MV-4-11 (cell line): ENCODE data around the gene EBF3.

Experiments used
- DNase-seq: peaks from one replicate; lab custom pipeline; 2025; lab: John Stamatoyannopoulos, UW

Gene EBF3

DNA sequence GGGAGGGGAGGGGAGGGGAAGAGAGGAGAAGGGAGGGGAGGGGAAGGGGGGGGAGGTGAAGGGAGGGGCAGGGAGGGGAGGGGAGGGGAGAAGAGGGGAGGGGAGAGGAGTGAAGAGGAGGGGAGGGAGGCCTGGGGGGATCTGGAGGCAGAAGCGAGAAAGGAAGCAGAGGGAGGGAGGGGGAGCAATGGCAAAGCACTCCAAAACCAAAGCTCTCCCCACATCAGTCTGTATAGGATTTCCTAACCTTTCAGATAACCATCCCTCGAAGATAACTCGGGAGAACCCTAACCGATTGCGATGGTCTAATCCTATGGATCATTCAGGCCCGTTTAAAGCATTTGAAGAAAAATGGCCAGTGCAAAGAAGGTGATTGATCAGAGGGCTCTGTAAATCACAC, 19.0 kb downstream of the EBF3 start:
- DNase-seq = no peak

DNA sequence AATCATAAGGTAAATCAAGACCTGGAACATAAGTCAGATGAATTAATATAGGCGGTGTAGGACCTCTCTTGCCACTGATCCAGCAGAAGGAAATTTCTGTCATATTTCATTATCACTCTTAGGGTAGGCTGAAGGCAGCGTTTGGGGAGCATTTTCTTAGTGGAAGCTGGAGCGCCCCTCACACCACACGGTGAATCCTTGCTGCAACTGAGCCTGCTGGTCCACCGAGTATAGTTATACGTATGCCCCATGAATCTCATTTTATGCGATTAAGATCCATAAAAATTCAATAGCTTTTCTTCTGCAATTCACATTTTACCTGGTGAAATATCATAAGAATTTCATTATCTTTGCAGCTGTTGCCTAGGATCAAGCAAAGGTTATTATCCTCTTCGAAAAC, 19.6 kb downstream of the EBF3 start:
- no peak for DNase-seq

DNA sequence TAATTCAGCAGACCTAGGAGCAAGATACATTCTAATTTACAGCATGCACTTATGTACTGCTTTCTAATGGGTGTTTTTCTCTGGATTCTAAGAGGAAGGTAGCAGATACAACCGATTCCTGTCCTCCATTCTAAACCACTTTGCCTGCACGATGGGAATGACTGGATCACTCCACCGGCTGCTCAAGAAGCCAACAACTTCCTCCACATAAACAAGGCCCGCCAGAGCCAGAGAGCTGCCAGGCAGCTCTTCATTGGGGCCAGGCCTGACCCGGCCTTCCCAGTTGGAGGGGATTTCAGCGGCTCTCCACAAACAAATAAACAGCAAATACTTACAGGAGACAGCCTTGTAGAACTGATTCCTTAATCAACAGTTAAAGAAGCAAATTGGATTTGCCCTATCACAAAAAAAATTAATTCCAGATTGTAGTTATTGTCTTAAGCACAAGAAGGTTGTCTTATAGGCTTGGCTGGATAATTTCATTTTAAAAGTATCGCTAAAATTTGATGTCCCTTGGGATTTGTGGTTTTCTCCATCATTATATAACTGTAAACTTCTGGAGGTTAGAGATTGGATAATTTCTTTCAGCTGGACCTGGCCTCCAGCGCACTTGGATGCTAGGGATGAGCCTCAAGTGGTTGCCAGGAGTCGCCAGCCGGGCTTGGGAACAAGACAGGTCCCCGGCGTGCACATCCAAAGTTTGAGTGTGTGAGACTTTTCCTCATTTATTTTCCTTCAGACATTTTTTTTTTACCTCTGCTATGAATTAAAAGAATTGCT, 20.9 kb downstream of the EBF3 start:
- DNase-seq = no peak

DNA sequence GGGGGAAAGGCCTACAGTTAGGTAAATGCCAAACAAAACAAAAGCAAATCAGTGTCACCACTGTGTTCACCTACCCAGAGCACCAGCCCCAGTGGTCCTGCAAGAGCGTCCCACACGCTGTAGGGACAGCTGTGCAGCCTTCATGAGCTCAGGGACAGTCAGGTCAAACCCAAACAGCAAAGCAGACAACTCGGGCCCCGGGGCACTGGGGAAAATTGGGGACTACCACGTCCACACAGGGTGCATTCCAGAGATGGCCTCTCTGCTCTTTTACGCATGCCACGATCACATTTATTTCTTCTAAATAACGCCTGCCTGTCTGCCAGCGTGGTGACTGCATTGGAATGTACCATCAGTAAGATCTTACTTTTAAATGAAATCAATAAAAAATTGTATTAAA, 21.7 kb downstream of the EBF3 start:
- DNase-seq = no peak

DNA sequence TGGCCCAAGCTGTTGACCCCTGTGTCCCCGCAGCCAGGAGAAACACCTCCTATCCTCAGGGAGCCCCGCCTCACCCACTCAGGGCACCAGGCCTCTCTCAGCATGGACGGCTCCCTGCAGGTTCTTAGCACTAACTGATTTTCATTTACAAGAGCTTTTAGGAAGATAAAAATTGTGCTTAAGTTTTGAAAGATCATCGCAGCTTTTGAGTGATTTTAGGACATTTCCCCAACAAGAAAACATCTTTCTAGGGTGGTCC, 22.1 kb downstream of the EBF3 start:
- no peak for DNase-seq

DNA sequence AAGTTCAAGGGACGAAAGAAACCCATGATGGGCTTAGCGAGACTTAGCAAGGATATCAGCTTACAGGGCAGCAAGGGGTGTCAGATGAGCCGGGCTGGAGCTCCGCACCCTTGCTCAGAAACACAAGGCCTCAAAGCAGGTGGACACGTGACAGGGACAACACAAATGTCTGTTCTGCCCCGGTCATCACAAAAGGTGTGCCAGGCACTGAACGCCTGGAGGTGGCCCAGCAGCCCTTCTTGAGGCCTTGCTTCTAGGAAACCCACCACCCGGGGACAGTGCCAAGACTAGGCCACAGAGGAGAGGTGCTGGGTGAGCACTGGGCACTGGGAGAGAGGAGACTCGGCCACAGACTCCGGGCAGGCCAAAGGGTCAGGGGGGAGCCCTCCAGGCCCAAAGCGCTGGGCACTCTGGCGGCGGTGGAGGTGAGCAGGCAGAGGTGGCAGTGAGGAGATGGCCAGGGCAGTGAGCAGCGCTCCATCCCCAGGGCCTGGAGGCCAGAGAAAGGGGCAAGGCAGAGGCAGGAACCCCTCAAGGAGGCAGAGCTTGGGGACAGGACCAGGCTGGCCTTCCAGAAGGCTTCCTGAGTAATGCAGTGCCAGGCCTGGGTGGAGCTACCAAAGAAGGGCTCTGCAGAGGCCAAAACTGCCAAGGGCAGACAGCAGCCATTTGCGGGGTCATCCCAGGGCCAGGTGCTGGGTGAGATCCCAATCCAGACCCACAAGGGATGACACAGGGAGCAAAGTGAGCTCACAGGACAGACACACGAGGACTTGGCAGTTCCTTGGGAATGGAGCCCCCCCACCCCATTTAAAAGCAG, 22.7 kb downstream of the EBF3 start:
- no peak for DNase-seq

DNA sequence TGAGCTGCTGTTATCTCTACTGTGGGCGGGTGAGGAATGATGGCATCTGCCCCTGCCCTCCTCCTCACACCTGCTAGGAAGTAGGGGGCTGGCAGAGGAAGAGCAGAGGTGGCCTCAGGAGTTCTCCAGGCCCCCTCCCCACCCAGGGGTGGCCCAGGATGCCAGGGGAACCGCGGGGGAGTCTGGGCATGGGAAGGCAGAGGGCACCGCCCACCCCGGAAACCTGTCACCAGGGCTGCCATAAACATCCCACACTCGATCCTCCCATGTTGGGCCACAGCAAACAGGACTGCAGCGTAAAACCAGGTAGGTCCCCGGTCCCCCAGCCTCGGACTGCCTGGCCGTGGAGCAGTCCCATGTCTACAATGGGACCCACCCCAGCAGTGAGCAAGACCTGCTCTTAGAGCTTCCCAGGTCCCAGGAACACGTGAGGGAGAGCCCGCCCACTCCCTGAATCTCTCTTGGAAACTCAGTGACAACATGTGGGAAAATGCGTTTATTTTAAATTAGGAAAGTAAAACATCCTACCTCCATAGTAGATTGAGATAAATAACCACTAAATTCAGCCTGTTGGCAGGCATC, 23.4 kb downstream of the EBF3 start:
- no peak for DNase-seq

DNA sequence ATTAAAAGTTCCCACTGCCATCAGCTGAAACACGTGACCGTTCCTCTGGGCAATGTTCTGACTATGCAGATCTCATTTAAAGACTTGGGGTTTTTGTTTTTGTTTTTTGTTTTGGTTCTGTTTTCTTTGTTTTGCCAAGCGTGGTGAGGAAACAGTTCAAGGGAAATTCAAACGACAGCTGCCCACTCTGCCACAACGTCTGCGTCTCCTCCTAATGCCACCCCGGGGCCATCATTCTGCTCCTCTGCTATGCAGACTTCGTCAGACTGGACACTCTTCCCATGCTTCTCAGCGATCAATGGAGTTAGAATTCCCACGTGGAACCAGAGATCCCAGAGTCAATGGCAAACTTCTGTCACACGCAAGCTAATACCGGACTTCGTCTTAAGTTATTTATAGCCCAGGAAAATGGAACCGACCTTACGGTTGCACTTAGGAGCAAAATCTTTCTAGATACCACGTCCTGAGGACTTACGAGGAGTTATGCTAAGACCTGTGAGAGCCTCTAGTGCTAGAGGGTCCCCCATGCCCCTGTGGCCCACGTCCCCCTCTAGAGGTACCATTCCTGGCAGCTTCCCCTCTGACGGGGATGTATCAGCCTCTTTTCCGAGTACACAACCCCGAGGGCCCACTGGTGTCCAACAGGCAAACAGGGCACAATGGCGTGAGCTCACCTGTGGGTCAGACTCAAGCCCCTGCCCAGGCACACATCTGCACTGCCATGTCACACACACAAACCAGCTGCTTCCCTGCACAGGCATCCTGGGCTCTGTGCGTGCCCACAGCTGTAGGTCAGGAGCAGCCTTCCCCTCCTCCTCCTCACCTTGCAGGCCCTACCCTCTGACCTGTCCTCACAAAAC, 24.4 kb downstream of the EBF3 start:
- DNase-seq = no peak

DNA sequence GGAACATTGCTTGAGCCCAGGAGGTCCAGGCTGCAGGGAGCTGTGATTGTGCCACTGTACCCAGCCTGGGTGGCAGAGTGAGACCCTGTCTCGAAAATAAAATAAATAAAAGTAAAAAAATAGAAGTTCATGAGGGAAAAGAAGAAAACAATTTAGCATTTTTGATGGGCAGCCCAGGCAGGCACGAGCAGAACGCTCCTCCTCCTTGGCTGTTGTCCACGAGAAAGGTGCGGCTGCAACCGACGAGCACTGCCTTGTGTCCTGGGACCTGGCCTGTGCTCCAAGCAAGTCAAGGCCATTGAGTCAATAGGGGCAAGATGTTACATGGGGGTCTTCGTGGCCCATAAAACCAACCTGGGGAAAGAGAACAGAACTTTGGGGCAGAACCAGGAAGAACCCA, 25.6 kb downstream of the EBF3 start:
- DNase-seq = no peak

DNA sequence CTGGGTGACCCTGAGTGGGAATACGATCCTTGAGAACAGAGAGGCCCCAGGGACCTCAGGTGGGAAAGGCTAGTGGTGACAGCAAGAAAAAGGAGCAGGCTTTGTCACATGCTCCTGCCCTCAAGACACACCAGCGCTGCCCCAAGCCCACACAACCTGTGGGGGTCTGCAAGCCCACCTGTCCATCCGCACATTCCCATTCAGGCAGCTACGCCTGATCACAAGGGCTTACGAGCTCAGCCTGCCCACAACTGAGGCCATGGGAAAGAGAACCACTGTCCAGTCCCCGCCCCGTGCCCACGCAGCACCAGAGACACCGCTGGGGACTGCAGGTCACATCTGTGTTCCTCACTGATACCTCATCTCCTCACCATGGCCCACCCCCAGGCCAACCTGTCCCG, 26.7 kb downstream of the EBF3 start:
- DNase-seq = no peak

DNA sequence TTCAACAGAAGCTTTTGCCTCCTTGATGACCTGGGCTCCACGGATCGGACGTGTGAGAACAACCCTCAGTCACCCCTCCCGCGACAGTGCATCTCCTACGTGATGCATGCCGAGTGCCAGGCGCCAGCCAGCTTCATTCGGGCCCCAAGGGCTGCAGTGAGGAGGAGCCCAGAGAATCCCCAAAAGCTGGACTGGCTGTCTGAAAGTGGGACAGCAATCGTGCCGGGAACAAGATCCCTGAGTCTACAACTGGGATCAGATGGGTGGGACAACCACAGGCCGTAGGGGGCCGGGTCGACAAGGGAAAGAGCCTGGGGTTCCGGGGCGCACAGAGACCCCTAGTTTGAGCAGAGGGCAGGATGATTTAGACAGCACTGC, 27.2 kb downstream of the EBF3 start:
- no peak for DNase-seq

DNA sequence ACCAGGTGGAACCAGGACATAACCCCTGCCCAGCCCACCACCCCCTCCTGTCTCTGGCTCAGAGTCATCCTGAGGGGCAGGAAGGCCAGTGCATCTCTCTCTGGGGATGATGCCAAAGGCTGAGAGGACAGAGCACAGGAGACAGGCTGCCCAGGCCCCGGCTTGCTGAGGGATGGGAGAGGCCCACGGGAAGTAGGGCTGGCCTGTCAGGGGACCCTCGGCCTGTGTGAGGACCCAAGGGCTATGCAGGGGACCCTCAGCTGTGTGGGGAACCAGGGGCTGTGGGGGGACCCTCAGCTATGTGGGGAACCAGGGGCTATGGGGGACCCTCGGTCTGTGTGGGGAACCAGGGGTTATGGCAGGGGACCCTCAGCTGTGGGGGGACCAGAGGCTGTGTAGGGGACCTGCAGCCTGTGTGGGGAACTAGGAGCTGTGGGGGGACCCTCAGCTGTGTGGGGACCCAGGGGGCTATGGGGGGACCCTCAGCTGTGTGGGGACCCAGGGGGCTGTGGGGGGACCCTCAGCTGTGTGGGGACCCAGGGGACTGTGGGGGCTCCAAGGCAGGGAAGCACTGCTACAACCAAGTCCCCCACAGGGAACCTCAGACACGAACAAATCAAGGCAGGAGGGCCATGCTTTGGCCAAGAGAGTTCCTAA, 27.7 kb downstream of the EBF3 start:
- no peak for DNase-seq

DNA sequence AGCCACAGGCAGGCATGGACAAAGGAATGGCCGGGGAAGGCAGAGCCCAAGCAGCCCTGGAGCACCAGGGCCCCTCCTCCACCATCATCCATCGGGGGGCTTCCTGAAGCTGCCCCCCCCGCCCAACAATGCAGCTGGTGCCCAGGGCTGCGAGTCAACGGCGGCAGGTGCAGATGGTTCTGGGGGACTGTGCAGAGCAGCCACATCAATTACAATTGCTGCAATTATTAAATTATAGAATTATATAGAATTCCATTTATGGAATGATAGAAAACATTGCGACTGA, 28.3 kb downstream of the EBF3 start:
- DNase-seq = no peak

DNA sequence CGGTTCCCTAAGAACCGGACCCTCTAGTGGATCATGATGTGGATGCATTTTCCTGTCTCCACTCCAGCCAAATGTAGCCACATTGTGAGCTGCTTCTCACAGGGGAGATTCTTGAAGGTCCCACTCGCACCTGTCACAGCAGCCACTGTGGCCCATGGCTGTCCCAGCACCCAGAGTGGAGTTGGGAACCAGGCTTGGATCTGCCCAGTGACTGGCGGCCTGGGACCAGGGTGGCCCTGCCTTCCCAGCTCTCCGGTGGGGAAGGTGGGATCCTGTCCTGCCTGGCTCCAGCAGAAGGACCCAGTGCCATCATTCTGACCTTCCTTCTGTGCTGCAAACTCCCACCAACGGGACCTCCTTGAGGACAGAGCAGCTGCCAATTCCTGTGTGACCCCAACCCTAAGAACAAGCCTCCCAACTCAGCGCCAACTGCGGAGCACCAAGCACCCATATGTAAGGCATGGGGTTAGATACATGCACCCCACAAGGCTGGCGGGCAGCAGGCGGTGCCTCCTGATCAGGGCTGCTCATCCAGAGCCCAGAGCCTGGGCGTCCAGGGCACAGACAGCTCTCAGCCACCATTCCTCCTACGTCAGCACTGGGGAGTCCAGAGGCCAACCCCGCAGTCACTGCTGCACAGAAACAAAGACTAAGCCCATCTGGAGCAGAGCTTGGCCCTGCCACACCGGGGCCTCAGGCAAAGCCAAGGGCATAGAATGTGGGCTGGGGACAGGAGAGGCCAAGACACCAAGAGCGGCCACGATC, 28.8 kb downstream of the EBF3 start:
- DNase-seq = no peak

DNA sequence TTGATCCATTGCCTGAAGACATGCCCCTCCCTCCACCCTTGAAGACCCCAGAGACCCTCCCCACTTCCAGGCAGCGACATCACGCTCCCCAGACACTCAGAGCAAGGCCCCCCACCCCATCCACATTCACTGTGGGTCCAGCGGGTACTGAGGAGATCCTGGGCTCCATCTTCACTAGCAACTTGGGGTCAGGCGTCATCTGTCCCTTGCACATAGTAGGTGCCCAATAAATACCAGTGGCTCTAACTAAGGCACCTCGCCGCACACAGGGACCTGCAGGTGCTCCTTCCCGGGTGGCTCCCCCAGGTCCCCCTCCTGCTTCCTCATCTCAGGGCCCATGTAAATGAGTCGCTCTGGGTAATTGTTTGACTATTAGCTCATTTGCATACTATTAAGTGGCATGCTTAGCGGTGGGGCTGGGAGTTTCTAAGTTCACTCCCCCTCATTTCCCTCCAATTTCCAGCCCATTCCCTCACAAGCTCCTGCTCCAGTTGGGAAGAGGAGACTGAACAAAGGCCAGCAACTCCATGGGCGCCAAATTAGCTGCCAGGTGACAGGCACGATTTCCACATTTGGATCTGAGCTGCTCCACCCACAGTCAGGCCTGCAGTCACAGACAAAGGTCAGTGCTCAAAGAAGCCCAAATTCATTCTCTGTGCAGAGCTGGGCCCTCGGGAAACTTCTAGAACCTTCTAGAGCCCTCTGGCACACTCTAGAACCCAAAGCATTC, 29.7 kb downstream of the EBF3 start:
- DNase-seq = no peak

DNA sequence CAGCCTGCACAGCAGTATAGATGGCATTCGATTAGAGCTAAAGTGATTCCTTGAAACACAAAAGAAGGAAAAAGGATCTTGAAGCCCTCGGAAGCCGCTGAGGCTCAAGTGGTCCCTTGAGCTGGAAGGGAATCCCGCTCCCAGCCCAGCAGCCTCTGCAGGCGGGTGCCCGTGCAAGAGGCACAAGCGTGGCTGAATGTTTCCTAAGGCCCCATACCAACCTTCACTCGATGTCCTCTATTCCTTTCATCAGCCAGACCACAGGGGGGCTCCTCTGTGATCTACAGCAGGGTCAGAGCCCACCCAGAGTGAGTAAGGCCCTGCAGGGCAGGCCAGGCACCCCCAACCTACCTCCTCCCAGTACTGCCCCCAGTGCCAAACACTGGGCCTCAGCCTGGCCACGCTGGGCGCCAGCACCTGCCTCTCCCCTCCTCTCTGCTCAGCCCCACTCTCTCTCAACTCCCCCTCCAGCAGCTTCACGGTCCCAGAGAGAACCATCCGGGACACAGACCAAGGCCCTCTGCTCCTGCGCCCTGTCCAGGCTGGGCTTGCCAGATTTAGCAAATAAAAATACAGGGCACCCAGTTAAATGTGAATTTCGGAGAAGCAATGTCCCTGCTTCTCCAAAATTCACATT, 30.5 kb downstream of the EBF3 start:
- no peak for DNase-seq

DNA sequence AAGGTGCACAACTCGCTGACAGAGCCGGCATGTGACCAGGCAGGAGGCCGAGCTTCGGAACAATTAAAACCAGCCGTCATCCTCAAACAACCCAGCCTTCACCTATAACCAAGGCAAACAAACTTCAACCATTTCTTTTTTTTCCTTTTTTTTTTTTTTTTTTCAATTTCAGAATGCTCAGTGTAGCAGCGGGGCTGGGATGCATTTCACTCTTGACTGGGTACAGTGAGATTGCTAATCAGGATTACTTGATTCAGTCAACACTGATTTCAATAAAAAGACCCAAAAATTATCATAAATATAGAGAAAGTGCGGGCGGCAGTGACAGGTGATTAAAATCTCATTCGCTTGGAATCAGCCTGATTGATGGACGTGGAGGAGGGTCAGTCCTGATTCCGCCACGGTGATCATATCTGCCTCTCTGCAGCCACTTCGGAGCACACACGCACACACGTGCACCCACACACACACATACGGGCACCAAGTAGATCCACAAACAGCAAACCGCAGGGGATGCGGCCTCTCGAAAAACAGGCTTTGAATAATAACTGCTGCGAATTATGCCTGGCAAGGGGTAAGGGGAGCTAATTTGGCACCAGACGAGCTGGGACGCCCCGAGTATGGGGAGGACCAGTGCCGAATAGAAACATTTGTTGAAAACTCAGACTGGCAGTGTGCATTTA, 31.2 kb downstream of the EBF3 start:
- no peak for DNase-seq

DNA sequence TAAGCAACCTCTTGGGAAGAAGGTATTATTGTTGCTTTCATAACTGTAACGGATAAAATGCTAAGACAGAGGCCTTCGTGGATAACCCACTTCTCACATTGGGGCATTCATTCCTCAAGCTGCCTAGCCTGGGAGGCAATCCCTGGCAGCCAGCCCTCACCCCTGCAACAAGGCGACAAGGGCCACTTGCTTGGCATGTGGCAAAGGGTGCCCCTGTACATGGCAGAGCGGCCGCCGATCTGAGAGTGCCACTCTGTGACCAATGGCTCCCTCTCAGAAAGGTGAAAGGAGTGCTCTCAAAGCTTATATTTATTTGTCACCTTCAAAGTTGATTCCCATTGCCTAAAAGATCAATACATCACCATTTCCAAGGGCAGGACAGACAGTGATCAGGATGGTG, 31.9 kb downstream of the EBF3 start:
- no peak for DNase-seq

DNA sequence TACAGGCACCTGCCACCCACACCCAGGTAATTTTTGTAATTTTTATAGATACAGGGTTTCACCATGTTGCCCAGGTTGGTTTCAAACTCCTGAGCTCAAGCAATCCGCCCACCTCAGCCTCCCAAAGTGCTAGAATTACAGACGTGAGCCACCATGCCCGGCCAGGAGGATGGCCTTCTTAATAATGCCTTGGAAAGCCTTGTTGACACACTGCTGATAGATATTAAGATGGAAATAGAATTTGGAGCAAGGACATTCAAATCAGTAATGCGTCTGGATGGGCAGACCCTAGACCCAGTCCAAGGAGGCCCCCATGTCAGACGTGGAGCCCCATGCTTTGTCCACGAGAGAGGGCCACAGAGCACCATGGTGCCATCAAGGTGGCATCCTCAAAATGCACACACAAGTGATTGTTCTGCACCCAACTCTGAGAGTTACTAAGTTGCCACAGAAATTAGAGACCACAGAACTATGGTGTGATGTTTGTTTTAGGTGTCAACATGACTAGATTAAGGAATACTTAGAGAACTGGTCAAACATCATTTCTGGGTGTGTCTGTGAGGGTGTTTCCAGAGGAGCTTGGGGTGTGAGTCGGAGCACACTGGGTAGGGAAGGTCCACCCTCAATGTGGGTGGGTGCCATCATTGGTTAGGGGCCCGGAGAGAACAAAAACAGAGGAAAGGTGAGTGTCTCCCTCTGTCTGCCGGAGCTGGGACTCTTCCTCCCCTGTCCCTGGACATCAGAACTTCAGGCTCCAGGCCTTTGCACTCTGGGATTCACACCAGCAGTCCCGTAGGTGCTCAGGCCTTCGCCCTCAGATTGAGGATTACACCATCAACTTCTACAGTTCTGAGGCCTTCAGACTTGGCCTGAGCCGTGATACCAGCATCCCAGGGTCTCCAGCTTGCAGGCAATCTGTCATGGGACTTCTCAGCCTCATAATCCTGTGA, 34.5 kb downstream of the EBF3 start:
- no peak for DNase-seq
